CD8-positive, alpha-beta memory T cell (primary cell): ENCODE results near the gene MLF2. TPM values are rescaled to one million over a fixed set of nuclear protein-coding genes. Genes with fewer than 3 reads are reported as not detected.
A peak's percentile ranks its signal among the peaks of the same experiment; 100 is the strongest.

Experiments used
- CTCF ChIA-PET: fragments of 350-600 bp; sonication (Branson Sonifier 250); formaldehyde crosslinking; loops from one replicate; lab custom pipeline; 2021; ENCODE audit warnings: antibody characterized with exemption; lab: Charles Lee
- POLR2A ChIA-PET: fragments of 350-600 bp; sonication (Branson Sonifier 250); formaldehyde crosslinking; loops from one replicate; lab custom pipeline; 2021; ENCODE audit warnings: antibody characterized with exemption; lab: Charles Lee
- DNase-seq, 5 donors: peaks; one replicate each; pipeline versions ENCODE4 v3.0.0 to v3.0.0-alpha.2; 2020 to 2022; ENCODE audit warnings: mixed read lengths in 1 of 5
- H3K27ac ChIP-seq: one replicate; pipeline ENCODE4 v1.7.0; 2013; ENCODE audit warnings: low read depth, mild to moderate bottlenecking, low read length, moderate library complexity
- H3K27me3 ChIP-seq: 2 replicates; pipeline ENCODE4 v1.7.0; 2013; ENCODE audit warnings: low read length, mild to moderate bottlenecking; ENCODE audit not compliant: insufficient read depth, poor library complexity, severe bottlenecking
- H3K36me3 ChIP-seq: 2 replicates; pipeline ENCODE4 v1.7.0; 2013; ENCODE audit warnings: mild to moderate bottlenecking, low read length, moderate library complexity; ENCODE audit not compliant: insufficient read depth
- H3K4me1 ChIP-seq: 2 replicates; pipeline ENCODE4 v1.7.0; 2013; ENCODE audit warnings: mild to moderate bottlenecking, low read length, moderate library complexity; ENCODE audit not compliant: insufficient read depth
- H3K4me3 ChIP-seq: 2 replicates; pipeline ENCODE4 v1.7.0; 2013; ENCODE audit warnings: mild to moderate bottlenecking, low read length
- H3K9me3 ChIP-seq: 2 replicates; pipeline ENCODE4 v1.7.0; 2013; ENCODE audit warnings: mild to moderate bottlenecking, low read length
- H3K27ac Mint-ChIP-seq, 8 donors: one replicate each; pipeline ENCODE4 v1.8.0; 2020 to 2021; ENCODE audit warnings: mixed read lengths in 8 of 8, mild to moderate bottlenecking in 6 of 8, inconsistent platforms in 3 of 8, moderate library complexity in 3 of 8
- H3K27me3 Mint-ChIP-seq, 2 donors: one replicate each; pipeline ENCODE4 v1.8.0; 2020 to 2021; ENCODE audit warnings: mixed read lengths in 2 of 2, mild to moderate bottlenecking in 1 of 2, moderate library complexity in 1 of 2
- H3K36me3 Mint-ChIP-seq, 3 donors: one replicate each; pipeline ENCODE4 v1.8.0; 2020 to 2021; ENCODE audit warnings: mixed read lengths in 3 of 3, inconsistent platforms in 1 of 3, mild to moderate bottlenecking in 1 of 3
- H3K4me1 Mint-ChIP-seq, 3 donors: one replicate each; pipeline ENCODE4 v1.8.0; 2020 to 2021; ENCODE audit warnings: mixed read lengths in 3 of 3, inconsistent platforms in 1 of 3, mild to moderate bottlenecking in 1 of 3
- H3K4me3 Mint-ChIP-seq, 7 donors: one replicate each; pipeline ENCODE4 v1.8.0; 2020 to 2021; ENCODE audit warnings: mixed read lengths in 7 of 7, mild to moderate bottlenecking in 6 of 7, moderate library complexity in 4 of 7, inconsistent platforms in 2 of 7
- H3K9me3 Mint-ChIP-seq, 5 donors: one replicate each; pipeline ENCODE4 v1.8.0; 2020 to 2022; ENCODE audit warnings: mixed read lengths in 5 of 5, mild to moderate bottlenecking in 3 of 5, moderate library complexity in 2 of 5, inconsistent platforms in 1 of 5
- polyA plus RNA-seq: library from polyadenylated mRNA; unstranded; fragments of 300-500 nt; fragmentation: Illumina TruSeq; gene quantifications from one replicate; pipeline ENCODE4 v1.2.3, GENCODE V29; 2021
- total RNA-seq, 2 experiments: library from RNA; stranded (reverse); gene quantifications; one replicate each; pipeline ENCODE4 v1.2.3, GENCODE V29; 2021

MLF2 gene
- total and polyA plus RNA-seq, 3 experiments from 2014 or later = 141 to 146 (median 141) TPM

DNA sequence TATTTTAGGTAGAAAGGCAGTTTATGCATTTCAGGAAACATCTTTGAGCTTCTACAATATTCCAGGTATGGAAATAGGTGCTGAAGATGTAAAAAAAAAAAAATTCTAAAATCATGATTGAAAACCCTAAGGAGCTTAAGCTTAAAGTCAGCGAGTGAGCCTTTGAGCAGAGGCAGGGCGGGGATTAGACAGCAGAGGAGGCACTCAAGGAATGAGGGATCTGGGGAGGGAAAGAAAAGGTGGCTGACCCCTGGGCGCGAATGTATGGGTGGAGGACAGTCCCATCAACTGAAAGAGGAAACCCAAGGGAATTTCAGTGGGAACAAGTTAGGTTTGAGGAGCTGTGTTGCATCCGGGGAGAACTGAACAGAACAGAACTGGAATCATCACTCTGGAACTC lies 6.8 kb upstream of the MLF2 start:
- Histone ChIP-seq H3K4me3 (no peak overlapping the region), H3K27me3 (no peaks in the 10 kb centered on the region), H3K36me3 (no peaks in the 10 kb centered on the region), H3K27ac (no peak overlapping the region), H3K9me3 (no peaks in the 10 kb centered on the region), H3K4me1 (peaks cover 12% of the 10 kb centered on the region)
- no peak overlapping the region for H3K27ac Mint-ChIP-seq
- H3K4me3 Mint-ChIP-seq = no peak overlapping the region
- no peaks in the 10 kb centered on the region for H3K9me3 Mint-ChIP-seq
- peaks cover 8 to 15% (median 8%) of the 10 kb centered on the region in 3 donors for H3K4me1 Mint-ChIP-seq
- no peak for DNase-seq
- peaks cover 6 to 8% of the 10 kb centered on the region in 2 donors for H3K27me3 Mint-ChIP-seq
- ChIA-PET POLR2A (no interaction called here), CTCF (interaction anchor here (1.0 to 2.4 kb wide), 3 partner anchors 11 to 68 kb away, joined by 3 to 7 read pairs (median 6); partner anchors contain the start of gene P3H3)
- H3K36me3 Mint-ChIP-seq = no peaks in the 10 kb centered on the region

DNA sequence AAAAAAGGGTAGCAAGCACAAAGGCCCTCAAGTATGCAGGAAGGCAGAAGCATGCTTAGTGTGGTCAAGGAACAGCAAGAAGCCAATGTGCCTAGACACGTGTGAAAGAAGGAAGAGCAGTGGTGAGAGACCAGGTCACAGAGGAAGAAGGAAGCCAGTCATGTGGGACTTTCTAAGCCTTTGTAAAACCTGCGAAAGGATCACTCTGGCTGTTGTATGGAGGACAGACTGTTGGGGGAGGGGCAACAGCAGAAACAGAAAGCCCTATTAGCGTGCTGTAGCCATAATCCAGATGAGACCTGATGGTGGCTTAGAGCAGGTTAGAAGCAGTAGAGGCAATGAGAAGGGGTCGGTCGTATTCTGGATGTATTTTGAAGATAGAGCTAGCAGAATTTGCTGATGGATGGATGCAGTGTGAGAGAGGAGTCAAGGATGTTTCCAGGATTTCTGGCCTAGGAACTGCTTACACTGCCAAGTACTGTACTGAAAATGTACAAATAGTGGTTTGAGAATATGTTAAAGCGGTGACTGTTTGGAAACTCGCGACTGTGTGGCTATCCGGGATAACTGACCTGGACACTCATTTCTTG lies 5.7 kb upstream of the MLF2 start:
- Histone ChIP-seq H3K9me3 (no peaks in the 10 kb centered on the region), H3K4me3 (no peak overlapping the region), H3K4me1 (peaks cover 6% of the 10 kb centered on the region), H3K36me3 (no peaks in the 10 kb centered on the region), H3K27ac (no peak overlapping the region), H3K27me3 (no peaks in the 10 kb centered on the region)
- CTCF ChIA-PET = interaction anchor here (0.7 to 7.4 kb wide), 3 partner anchors 8 to 16 kb away, joined by 3 to 162 read pairs (median 13); partner anchors contain the start of genes LAG3 and PTMS
- POLR2A ChIA-PET = no interaction called here
- no peak overlapping the region for H3K4me3 Mint-ChIP-seq
- H3K4me1 Mint-ChIP-seq = peaks cover 3 to 10% (median 4%) of the 10 kb centered on the region in 3 donors
- H3K27ac Mint-ChIP-seq = peak overlapping the region in 1 of 8 donors; percentile 44
- no peaks in the 10 kb centered on the region for H3K36me3 Mint-ChIP-seq
- peaks cover 0 to 4% of the 10 kb centered on the region in 2 donors for H3K27me3 Mint-ChIP-seq
- no peak for DNase-seq
- no peaks in the 10 kb centered on the region for H3K9me3 Mint-ChIP-seq

DNA sequence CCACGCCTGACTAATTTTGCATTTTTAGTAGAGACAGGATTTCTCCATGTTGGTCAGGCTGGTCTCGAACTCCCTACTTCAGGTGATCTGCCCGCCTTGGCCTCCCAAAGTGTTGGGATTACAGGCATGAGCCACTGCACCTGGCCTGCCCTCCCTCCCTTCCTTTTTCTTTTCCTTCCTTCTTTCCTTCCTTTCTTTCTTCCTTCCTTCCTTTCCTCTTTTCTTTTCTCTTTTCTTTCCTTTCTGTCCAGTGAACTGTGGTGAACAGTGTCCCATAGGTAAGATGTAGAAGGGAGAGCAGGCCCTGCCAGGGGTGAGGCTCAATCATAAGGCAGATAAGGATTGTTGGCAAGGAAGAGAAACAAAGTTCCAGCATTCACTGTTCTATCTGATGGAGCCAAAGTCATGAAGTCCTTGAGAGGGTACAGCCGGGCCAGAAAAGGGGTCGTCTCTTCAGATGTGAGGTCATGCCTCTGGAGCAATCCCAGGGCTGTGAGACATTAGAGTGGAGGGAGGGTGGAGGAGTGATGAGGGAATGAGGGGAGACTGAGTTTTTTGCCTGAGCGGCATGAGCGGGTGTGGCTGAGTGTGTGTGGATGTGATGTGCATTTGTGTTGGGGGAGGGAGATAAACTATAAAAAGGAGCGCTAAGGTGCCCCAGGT lies 4.2 kb upstream of the MLF2 start:
- Mint-ChIP-seq H3K9me3 (no peaks in the 10 kb centered on the region), H3K4me1 (peaks cover 11 to 20% (median 13%) of the 10 kb centered on the region in 3 donors), H3K36me3 (peaks cover 0 to 10% (median 0%) of the 10 kb centered on the region in 3 donors), H3K27ac (peak overlapping the region in 2 of 8 donors; percentile 14 to 25), H3K4me3 (no peak overlapping the region), H3K27me3 (no peaks in the 10 kb centered on the region)
- Histone ChIP-seq H3K27ac (no peak overlapping the region), H3K36me3 (no peaks in the 10 kb centered on the region), H3K9me3 (no peaks in the 10 kb centered on the region), H3K4me1 (peaks cover 11% of the 10 kb centered on the region), H3K27me3 (no peaks in the 10 kb centered on the region), H3K4me3 (no peak overlapping the region)
- CTCF ChIA-PET = interaction anchor here (0.8 to 7.4 kb wide), 4 partner anchors 10 to 78 kb away, joined by 3 to 162 read pairs (median 10); partner anchors contain the start of genes LAG3 and PTMS
- DNase-seq = no peak
- POLR2A ChIA-PET = no interaction called here

GRCh38 chr12:6754411-6754810 lies 1.5 kb upstream of the MLF2 start:
- POLR2A ChIA-PET = interaction anchor here (1.4 to 3.5 kb wide), 5 partner anchors 12 to 30 kb away, joined by 4 to 25 read pairs (median 15); partner anchors contain the start of genes COPS7A, LAG3 and PTMS
- no peak overlapping the region for H3K4me3 ChIP-seq
- Mint-ChIP-seq H3K36me3 (peaks cover 0 to 35% (median 3%) of the 10 kb centered on the region in 3 donors), H3K4me1 (peaks cover 20 to 30% (median 29%) of the 10 kb centered on the region in 3 donors), H3K9me3 (no peaks in the 10 kb centered on the region), H3K4me3 (peak overlapping the region in 5 of 7 donors; percentile 3 to 99 (median 72)), H3K27ac (peak overlapping the region in 6 of 8 donors; percentile 51 to 100 (median 87)), H3K27me3 (no peaks in the 10 kb centered on the region)
- H3K9me3 ChIP-seq = no peaks in the 10 kb centered on the region
- peaks cover 22% of the 10 kb centered on the region for H3K4me1 ChIP-seq
- CTCF ChIA-PET = interaction anchor here (0.6 to 7.4 kb wide), 23 partner anchors 8 to 214 kb away, joined by 3 to 162 read pairs (median 4); partner anchors contain the start of genes CDCA3, COPS7A, LAG3 and P3H3
- H3K36me3 ChIP-seq = peaks cover 12% of the 10 kb centered on the region
- no peak for DNase-seq
- H3K27ac ChIP-seq = no peak overlapping the region
- no peaks in the 10 kb centered on the region for H3K27me3 ChIP-seq

DNA sequence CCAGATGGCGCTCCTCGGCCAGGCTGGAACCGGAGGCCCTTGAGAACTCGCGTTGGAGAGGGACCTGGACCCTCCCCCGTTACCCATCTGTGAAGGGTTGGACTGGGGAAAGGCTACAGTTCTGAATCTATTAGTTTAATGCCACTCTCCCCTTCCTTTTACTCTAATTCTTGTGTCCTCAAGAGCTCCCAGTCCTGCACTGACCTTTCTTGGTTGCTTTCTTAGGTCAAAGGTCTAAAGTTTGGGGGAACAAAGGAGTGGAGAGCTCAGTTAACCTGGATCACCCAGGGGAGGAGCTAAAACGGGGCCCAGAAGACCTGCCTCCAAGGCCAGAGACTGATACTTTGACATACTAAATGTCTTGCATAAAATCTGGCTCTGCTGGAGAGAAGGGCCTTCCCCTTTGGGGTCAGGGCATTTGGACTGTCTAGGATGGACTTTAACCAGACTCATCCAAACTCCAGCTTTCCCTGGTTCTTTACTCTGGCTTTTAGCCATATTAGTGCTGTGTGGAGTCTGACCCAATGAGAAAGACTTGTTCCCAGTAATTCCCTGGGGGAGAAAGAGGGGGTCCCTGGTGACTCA lies 923 bp upstream of the MLF2 start:
- Histone ChIP-seq H3K4me3 (no peak overlapping the region), H3K4me1 (peaks cover 22% of the 10 kb centered on the region), H3K9me3 (no peaks in the 10 kb centered on the region), H3K27ac (no peak overlapping the region), H3K36me3 (peaks cover 12% of the 10 kb centered on the region), H3K27me3 (no peaks in the 10 kb centered on the region)
- ChIA-PET CTCF (interaction anchor here (0.6 to 7.4 kb wide), 26 partner anchors 8 to 213 kb away, joined by 3 to 162 read pairs (median 4); partner anchors contain the start of genes CDCA3, COPS7A, LAG3 and P3H3), POLR2A (interaction anchor here (1.4 to 3.5 kb wide), 7 partner anchors 12 to 65 kb away, joined by 3 to 25 read pairs (median 15); partner anchors contain the start of genes COPS7A, LAG3, PTMS and ZNF384)
- Mint-ChIP-seq H3K27me3 (no peaks in the 10 kb centered on the region), H3K9me3 (no peaks in the 10 kb centered on the region), H3K4me1 (peaks cover 23 to 30% (median 29%) of the 10 kb centered on the region in 3 donors), H3K36me3 (peaks cover 0 to 41% (median 5%) of the 10 kb centered on the region in 3 donors), H3K4me3 (peak overlapping the region; percentile 96 to 99 (median 97)), H3K27ac (peak overlapping the region; percentile 98 to 100 (median 99))
- no peak for DNase-seq

GRCh38 chr12:6752167-6752920 lies 597 bp downstream of the MLF2 start:
- H3K4me1 ChIP-seq = peaks cover 22% of the 10 kb centered on the region
- Mint-ChIP-seq H3K36me3 (peaks cover 0 to 56% (median 15%) of the 10 kb centered on the region in 3 donors), H3K9me3 (no peaks in the 10 kb centered on the region), H3K4me3 (peak overlapping the region; percentile 96 to 99 (median 97)), H3K4me1 (peaks cover 24 to 31% (median 29%) of the 10 kb centered on the region in 3 donors), H3K27me3 (no peaks in the 10 kb centered on the region), H3K27ac (peak overlapping the region; percentile 95 to 100 (median 99))
- H3K27ac ChIP-seq = peak overlapping the region; percentile 98
- no peaks in the 10 kb centered on the region for H3K9me3 ChIP-seq
- DNase-seq = no peak
- POLR2A ChIA-PET = interaction anchor here (1.0 to 3.5 kb wide), 12 partner anchors 14 to 266 kb away, joined by 3 to 25 read pairs (median 6); partner anchors contain the start of genes CDCA3, COPS7A, LPCAT3 and P3H3
- H3K4me3 ChIP-seq = peak overlapping the region; percentile 99
- CTCF ChIA-PET = interaction anchor here (0.8 to 7.4 kb wide), 25 partner anchors 8 to 280 kb away, joined by 3 to 162 read pairs (median 5); partner anchors contain the start of genes CDCA3, COPS7A, GPR162 and LAG3
- peaks cover 21% of the 10 kb centered on the region for H3K36me3 ChIP-seq
- H3K27me3 ChIP-seq = no peaks in the 10 kb centered on the region

DNA sequence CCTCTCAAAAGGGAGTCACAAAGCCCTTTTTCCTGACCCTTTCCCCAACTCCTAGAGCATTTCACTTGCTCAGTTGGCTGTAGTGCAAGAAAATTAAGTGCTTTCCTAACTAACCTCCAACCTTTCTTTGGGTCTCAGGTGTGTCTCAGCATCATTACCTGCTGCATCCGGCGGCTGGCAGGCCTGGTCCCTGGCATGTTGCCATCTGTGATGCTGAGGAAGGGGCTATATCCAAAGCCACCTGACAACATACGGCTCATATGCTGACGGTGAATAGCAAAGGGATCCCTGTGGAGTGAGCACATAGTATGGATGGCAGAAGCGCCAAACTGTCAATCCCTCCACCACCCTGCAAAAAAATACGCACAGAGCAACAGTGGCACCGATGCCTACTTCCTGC lies 1.2 kb downstream of the MLF2 start:
- peak overlapping the region; percentile 98 for H3K27ac ChIP-seq
- POLR2A ChIA-PET = interaction anchor here (0.6 to 3.5 kb wide), 6 partner anchors 23 to 194 kb away, joined by 3 to 25 read pairs (median 4); partner anchors contain the start of genes COPS7A and SPSB2

More for the DNA sequence above, 1.2 kb downstream of the MLF2 start:
- Mint-ChIP-seq H3K4me1 (peaks cover 24 to 30% (median 29%) of the 10 kb centered on the region in 3 donors), H3K36me3 (peaks cover 0 to 62% (median 19%) of the 10 kb centered on the region in 3 donors), H3K4me3 (peak overlapping the region; percentile 96 to 99 (median 97)), H3K9me3 (no peaks in the 10 kb centered on the region), H3K27me3 (no peaks in the 10 kb centered on the region), H3K27ac (peak overlapping the region; percentile 95 to 100 (median 99))
- Histone ChIP-seq H3K4me1 (peaks cover 22% of the 10 kb centered on the region), H3K36me3 (peaks cover 21% of the 10 kb centered on the region), H3K4me3 (peak overlapping the region; percentile 99), H3K27me3 (no peaks in the 10 kb centered on the region), H3K9me3 (no peaks in the 10 kb centered on the region)
- no peak for DNase-seq
- CTCF ChIA-PET = interaction anchor here (1.3 to 7.4 kb wide), 10 partner anchors 15 to 281 kb away, joined by 3 to 162 read pairs (median 19); partner anchors contain the start of genes COPS7A, LAG3, P3H3 and PTMS
